OCI-LY3 (cell line): ENCODE data around the gene DMRT1.

ENCODE experiments used
- H2AFZ ChIP-seq: fragments of 200-600, 300-600 bp; shearing (Covaris generic); 2 replicates; pipeline ENCODE4 v1.6.0; 2014; ENCODE audit warnings: antibody characterized with exemption, low read depth, low read length
- H3K27ac ChIP-seq: fragments of 200-600, 300-600 bp; sonication (generic); 2 replicates; pipeline ENCODE4 v1.5.1; 2014; ENCODE audit warnings: mild to moderate bottlenecking, low read length, moderate library complexity, mixed read lengths
- H3K27me3 ChIP-seq: fragments of 200-600, 300-600 bp; sonication (generic); 2 replicates; pipeline ENCODE4 v1.6.1; 2014; ENCODE audit warnings: low read depth, low read length, mixed read lengths
- H3K36me3 ChIP-seq: fragments of 200-600, 300-600 bp; sonication (generic); replicated peaks from 2 replicates; pipeline ENCODE3; 2014; ENCODE audit warnings: low read depth, low read length, mixed read lengths
- H3K4me1 ChIP-seq: fragments of 300-600, 200-600 bp; sonication (generic); 2 replicates; pipeline ENCODE4 v1.6.1; 2014; ENCODE audit warnings: low read length, mixed read lengths
- H3K4me2 ChIP-seq: fragments of 200-600, 300-600 bp; sonication (generic); 2 replicates; pipeline ENCODE4 v1.6.1; 2014; ENCODE audit warnings: low read length, mixed read lengths
- H3K4me3 ChIP-seq: fragments of 300-600, 200-600 bp; sonication (generic); 2 replicates; pipeline ENCODE4 v1.5.1; 2014; ENCODE audit warnings: antibody characterized with exemption, mild to moderate bottlenecking, low read length, moderate library complexity
- H3K79me2 ChIP-seq: fragments of 300-600, 200-600 bp; shearing (Covaris generic); 2 replicates; pipeline ENCODE4 v1.6.1; 2014; ENCODE audit warnings: mild to moderate bottlenecking, low read length, mixed read lengths
- H3K9ac ChIP-seq: fragments of 300-600, 200-600 bp; shearing (Covaris generic); 2 replicates; pipeline ENCODE4 v1.6.0; 2014; ENCODE audit warnings: mild to moderate bottlenecking, low read length, moderate library complexity
- H3K9me3 ChIP-seq: fragments of 200-600, 300-600 bp; shearing (Covaris generic); 2 replicates; pipeline ENCODE4 v1.6.1; 2014; ENCODE audit warnings: low read length, mixed read lengths; ENCODE audit not compliant: insufficient read depth
- H4K20me1 ChIP-seq: fragments of 200-600, 300-600 bp; sonication (generic); 2 replicates; pipeline ENCODE4 v1.6.1; 2016; ENCODE audit warnings: low read length, mixed read lengths; ENCODE audit not compliant: insufficient read depth
- CTCF ChIP-seq: fragments of 200-600, 300-600 bp; sonication (generic); IDR thresholded peaks from 2 replicates; pipeline ENCODE4 v1.5.1; 2014; ENCODE audit warnings: antibody characterized with exemption, low read length, low read depth
- EZH2phosphoT487 ChIP-seq: fragments of 200-600 bp; shearing (Covaris generic); IDR thresholded peaks from 2 replicates; pipeline ENCODE4 v1.6.1; 2018; ENCODE audit warnings: antibody characterized with exemption, mixed run types, low read depth

Gene DMRT1

GRCh38 chr9:947985-948384 lies 106.5 kb downstream of the DMRT1 start:
- Histone ChIP-seq H3K27ac (no peak overlapping the region), H3K4me2 (no peak overlapping the region), H3K4me3 (no peak overlapping the region), H3K36me3 (no peaks in the 10 kb centered on the region), H4K20me1 (no peaks in the 10 kb centered on the region), H3K79me2 (no peaks in the 10 kb centered on the region), H3K9ac (no peak overlapping the region), H2AFZ (no peak overlapping the region), H3K27me3 (peaks cover 31% of the 10 kb centered on the region), H3K9me3 (no peaks in the 10 kb centered on the region), H3K4me1 (peaks cover 3% of the 10 kb centered on the region)
- TF ChIP-seq EZH2phosphoT487 = no peak
- no peak for TF ChIP-seq CTCF

- Histone ChIP-seq H3K9ac (no peak overlapping the region), H3K79me2 (no peaks in the 10 kb centered on the region), H3K4me3 (no peak overlapping the region), H3K27me3 (peaks cover 37% of the 10 kb centered on the region), H3K27ac (no peak overlapping the region), H3K9me3 (no peaks in the 10 kb centered on the region), H2AFZ (no peak overlapping the region), H3K36me3 (no peaks in the 10 kb centered on the region), H4K20me1 (no peaks in the 10 kb centered on the region), H3K4me2 (no peak overlapping the region), H3K4me1 (no peaks in the 10 kb centered on the region)
- TF ChIP-seq EZH2phosphoT487 (no peak), CTCF (no peak)
Observed at GRCh38 chr9:948497-948896, 107.0 kb downstream of the DMRT1 start.

- H3K79me2 ChIP-seq = no peaks in the 10 kb centered on the region
Observed at GRCh38 chr9:950139-950538, 108.6 kb downstream of the DMRT1 start.

GRCh38 chr9:952546-952945 lies 111.0 kb downstream of the DMRT1 start:
- H3K27ac ChIP-seq = no peak overlapping the region
- H3K4me1 ChIP-seq = no peaks in the 10 kb centered on the region
- peaks cover 42% of the 10 kb centered on the region for H3K27me3 ChIP-seq
- H3K9ac ChIP-seq = no peak overlapping the region
- H3K4me2 ChIP-seq = no peak overlapping the region
- TF ChIP-seq EZH2phosphoT487 (no peak), CTCF (no peak)
- H2AFZ ChIP-seq = no peak overlapping the region
- H4K20me1 ChIP-seq = no peaks in the 10 kb centered on the region
- H3K79me2 ChIP-seq = no peaks in the 10 kb centered on the region
- H3K36me3 ChIP-seq = no peaks in the 10 kb centered on the region
- no peaks in the 10 kb centered on the region for H3K9me3 ChIP-seq
- no peak overlapping the region for H3K4me3 ChIP-seq

More at GRCh38 chr9:950139-950538, 108.6 kb downstream of the DMRT1 start:
- no peak overlapping the region for H3K9ac ChIP-seq
- H3K4me2 ChIP-seq = no peak overlapping the region
- H3K27me3 ChIP-seq = peaks cover 42% of the 10 kb centered on the region
- H3K36me3 ChIP-seq = no peaks in the 10 kb centered on the region
- H3K4me3 ChIP-seq = no peak overlapping the region
- no peaks in the 10 kb centered on the region for H4K20me1 ChIP-seq
- no peak overlapping the region for H3K27ac ChIP-seq
- TF ChIP-seq EZH2phosphoT487 = no peak
- TF ChIP-seq CTCF = no peak
- no peaks in the 10 kb centered on the region for H3K4me1 ChIP-seq
- H3K9me3 ChIP-seq = no peaks in the 10 kb centered on the region
- H2AFZ ChIP-seq = no peak overlapping the region
